MM.1S (cell line): ENCODE data around the gene MAPK10.

Experiments used
- EZH2 ChIP-seq: fragments of 300-600 bp; sonication (generic); optimal IDR thresholded peaks from 2 replicates; pipeline ENCODE3; 2017; ENCODE audit warnings: low read depth, mild to moderate bottlenecking, antibody characterized with exemption, low read length, mixed read lengths
- EZH2phosphoT487 ChIP-seq: fragments of 300-600 bp; sonication (generic); IDR thresholded peaks from 2 replicates; pipeline ENCODE4 v1.6.1; 2018; ENCODE audit warnings: antibody characterized with exemption, low read length
- TF ChIP-seq, protein P1 (sequence below): fragments of 300-600 bp; sonication (generic); IDR thresholded peaks from 2 replicates; pipeline ENCODE4 v1.5.1; 2016; ENCODE audit warnings: antibody characterized with exemption, low read length, mixed read lengths

DNA sequence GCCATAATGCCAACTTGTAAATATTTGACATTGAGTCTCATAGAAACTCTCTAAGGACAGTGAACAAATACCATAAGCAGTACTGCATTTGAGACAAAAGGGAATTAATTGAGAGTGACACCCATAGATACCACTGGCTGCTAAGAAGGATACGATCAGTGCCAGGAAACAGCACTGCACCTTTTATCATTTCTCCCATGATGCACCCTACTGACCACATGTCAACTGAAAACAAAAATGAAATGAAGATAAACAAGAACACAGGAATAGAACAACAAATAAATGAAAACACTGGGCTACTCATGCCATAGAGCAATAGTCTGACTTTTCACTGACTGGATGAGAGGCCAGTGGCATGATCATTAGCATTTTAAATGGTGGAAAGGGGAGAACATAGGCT, 270.8 kb downstream of the MAPK10 start:
- TF ChIP-seq EZH2phosphoT487 (no peak), EZH2 (no peak)
- TF ChIP-seq, protein P1, sequence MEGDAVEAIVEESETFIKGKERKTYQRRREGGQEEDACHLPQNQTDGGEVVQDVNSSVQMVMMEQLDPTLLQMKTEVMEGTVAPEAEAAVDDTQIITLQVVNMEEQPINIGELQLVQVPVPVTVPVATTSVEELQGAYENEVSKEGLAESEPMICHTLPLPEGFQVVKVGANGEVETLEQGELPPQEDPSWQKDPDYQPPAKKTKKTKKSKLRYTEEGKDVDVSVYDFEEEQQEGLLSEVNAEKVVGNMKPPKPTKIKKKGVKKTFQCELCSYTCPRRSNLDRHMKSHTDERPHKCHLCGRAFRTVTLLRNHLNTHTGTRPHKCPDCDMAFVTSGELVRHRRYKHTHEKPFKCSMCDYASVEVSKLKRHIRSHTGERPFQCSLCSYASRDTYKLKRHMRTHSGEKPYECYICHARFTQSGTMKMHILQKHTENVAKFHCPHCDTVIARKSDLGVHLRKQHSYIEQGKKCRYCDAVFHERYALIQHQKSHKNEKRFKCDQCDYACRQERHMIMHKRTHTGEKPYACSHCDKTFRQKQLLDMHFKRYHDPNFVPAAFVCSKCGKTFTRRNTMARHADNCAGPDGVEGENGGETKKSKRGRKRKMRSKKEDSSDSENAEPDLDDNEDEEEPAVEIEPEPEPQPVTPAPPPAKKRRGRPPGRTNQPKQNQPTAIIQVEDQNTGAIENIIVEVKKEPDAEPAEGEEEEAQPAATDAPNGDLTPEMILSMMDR = no peak
